ENCODE measurements around the gene SCARF2. TPM values are rescaled to one million over a fixed set of nuclear protein-coding genes. Genes with fewer than 3 reads are reported as not detected.
A peak's percentile ranks its signal among the peaks of the same experiment; 100 is the strongest.

Gene SCARF2
- total RNA-seq, 1 experiment from 2014 or later: 26.3 TPM

- TF ChIP-seq, protein P1, sequence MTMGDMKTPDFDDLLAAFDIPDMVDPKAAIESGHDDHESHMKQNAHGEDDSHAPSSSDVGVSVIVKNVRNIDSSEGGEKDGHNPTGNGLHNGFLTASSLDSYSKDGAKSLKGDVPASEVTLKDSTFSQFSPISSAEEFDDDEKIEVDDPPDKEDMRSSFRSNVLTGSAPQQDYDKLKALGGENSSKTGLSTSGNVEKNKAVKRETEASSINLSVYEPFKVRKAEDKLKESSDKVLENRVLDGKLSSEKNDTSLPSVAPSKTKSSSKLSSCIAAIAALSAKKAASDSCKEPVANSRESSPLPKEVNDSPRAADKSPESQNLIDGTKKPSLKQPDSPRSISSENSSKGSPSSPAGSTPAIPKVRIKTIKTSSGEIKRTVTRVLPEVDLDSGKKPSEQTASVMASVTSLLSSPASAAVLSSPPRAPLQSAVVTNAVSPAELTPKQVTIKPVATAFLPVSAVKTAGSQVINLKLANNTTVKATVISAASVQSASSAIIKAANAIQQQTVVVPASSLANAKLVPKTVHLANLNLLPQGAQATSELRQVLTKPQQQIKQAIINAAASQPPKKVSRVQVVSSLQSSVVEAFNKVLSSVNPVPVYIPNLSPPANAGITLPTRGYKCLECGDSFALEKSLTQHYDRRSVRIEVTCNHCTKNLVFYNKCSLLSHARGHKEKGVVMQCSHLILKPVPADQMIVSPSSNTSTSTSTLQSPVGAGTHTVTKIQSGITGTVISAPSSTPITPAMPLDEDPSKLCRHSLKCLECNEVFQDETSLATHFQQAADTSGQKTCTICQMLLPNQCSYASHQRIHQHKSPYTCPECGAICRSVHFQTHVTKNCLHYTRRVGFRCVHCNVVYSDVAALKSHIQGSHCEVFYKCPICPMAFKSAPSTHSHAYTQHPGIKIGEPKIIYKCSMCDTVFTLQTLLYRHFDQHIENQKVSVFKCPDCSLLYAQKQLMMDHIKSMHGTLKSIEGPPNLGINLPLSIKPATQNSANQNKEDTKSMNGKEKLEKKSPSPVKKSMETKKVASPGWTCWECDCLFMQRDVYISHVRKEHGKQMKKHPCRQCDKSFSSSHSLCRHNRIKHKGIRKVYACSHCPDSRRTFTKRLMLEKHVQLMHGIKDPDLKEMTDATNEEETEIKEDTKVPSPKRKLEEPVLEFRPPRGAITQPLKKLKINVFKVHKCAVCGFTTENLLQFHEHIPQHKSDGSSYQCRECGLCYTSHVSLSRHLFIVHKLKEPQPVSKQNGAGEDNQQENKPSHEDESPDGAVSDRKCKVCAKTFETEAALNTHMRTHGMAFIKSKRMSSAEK (CRISPR knock-in tag; IDR thresholded peaks at IDR 0.05; ENCODE audit: borderline replicate concordance): no peak
- TF ChIP-seq ZBTB21 (CRISPR knock-in tag; IDR thresholded peaks at IDR 0.05; ENCODE audit: borderline replicate concordance) (no peak), FOXJ3 (CRISPR knock-in tag; IDR thresholded peaks at IDR 0.05; ENCODE audit: borderline replicate concordance) (no peak)
Observed at GRCh38 chr22:20430720-20431510, 6.7 kb downstream of the SCARF2 start (continued).

DNA sequence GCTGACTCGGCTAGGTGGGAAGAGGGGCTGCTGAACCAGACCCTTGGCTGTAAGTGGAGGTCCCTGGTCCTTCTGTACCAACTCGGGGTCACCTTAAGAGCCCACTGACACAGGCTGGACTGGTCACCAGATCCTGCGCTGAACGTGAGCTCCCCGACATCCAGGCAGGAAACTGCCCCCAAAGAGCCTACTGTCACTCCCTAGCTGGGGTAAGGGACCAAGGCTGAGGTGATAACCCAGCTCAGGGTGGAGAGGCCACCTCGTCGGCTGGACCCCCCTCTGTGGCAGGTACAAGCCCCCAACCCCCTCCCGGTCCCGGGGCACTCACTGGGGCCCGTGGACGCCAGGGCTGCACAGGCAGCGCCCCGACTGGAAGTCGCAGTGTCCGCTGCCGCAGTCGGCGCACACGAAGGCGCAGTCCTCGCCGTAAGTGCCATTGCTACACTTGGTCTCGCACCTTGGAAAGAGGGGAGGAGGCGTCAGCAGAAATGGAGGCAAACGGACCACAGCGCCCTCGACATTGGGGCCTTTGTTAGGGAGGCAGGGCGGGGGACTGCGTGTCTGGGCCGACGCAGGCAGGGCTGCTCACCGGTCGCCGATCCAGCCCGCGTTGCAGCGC is 7.4 kb downstream of the SCARF2 start:
- H3K4me3 Mint-ChIP-seq: peak overlapping the region; percentile 58
- peaks cover 53% of the 10 kb centered on the region for H3K27me3 Mint-ChIP-seq (ENCODE audit: low read depth)
- H3K4me1 Mint-ChIP-seq: peaks cover 14% of the 10 kb centered on the region
- POLR2A ChIA-PET: no interaction called here
- H3K36me3 Mint-ChIP-seq: peaks cover 9% of the 10 kb centered on the region
- no peak for DNase-seq (ENCODE audit: low spot score)
- no peak for ATAC-seq
- no peaks in the 10 kb centered on the region for H3K9me3 Mint-ChIP-seq
- no peak overlapping the region for H3K27ac Mint-ChIP-seq
- CTCF ChIA-PET: interaction anchor here (0.9 to 1.6 kb wide), 5 partner anchors 9 to 134 kb away, joined by 3 to 15 read pairs (median 6); no protein-coding TSS in a partner anchor
- no peak for TF ChIP-seq ZNF671 (CRISPR knock-in tag; IDR thresholded peaks at IDR 0.05)
- TF ChIP-seq, protein P2, sequence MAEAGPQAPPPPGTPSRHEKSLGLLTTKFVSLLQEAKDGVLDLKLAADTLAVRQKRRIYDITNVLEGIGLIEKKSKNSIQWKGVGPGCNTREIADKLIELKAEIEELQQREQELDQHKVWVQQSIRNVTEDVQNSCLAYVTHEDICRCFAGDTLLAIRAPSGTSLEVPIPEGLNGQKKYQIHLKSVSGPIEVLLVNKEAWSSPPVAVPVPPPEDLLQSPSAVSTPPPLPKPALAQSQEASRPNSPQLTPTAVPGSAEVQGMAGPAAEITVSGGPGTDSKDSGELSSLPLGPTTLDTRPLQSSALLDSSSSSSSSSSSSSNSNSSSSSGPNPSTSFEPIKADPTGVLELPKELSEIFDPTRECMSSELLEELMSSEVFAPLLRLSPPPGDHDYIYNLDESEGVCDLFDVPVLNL (CRISPR knock-in tag; IDR thresholded peaks at IDR 0.05; ENCODE audit: borderline replicate concordance, low read depth): no peak
- TF ChIP-seq JAZF1 (CRISPR knock-in tag; IDR thresholded peaks at IDR 0.05): no peak
- TF ChIP-seq NFE2L1 (CRISPR knock-in tag; IDR thresholded peaks at IDR 0.05): no peak
- TF ChIP-seq ZNF396 (CRISPR knock-in tag; IDR thresholded peaks at IDR 0.05; ENCODE audit: borderline replicate concordance): no peak
- no peak for TF ChIP-seq JUN (CRISPR knock-in tag; IDR thresholded peaks at IDR 0.05)
- TF ChIP-seq, protein P3, sequence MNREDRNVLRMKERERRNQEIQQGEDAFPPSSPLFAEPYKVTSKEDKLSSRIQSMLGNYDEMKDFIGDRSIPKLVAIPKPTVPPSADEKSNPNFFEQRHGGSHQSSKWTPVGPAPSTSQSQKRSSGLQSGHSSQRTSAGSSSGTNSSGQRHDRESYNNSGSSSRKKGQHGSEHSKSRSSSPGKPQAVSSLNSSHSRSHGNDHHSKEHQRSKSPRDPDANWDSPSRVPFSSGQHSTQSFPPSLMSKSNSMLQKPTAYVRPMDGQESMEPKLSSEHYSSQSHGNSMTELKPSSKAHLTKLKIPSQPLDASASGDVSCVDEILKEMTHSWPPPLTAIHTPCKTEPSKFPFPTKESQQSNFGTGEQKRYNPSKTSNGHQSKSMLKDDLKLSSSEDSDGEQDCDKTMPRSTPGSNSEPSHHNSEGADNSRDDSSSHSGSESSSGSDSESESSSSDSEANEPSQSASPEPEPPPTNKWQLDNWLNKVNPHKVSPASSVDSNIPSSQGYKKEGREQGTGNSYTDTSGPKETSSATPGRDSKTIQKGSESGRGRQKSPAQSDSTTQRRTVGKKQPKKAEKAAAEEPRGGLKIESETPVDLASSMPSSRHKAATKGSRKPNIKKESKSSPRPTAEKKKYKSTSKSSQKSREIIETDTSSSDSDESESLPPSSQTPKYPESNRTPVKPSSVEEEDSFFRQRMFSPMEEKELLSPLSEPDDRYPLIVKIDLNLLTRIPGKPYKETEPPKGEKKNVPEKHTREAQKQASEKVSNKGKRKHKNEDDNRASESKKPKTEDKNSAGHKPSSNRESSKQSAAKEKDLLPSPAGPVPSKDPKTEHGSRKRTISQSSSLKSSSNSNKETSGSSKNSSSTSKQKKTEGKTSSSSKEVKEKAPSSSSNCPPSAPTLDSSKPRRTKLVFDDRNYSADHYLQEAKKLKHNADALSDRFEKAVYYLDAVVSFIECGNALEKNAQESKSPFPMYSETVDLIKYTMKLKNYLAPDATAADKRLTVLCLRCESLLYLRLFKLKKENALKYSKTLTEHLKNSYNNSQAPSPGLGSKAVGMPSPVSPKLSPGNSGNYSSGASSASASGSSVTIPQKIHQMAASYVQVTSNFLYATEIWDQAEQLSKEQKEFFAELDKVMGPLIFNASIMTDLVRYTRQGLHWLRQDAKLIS (CRISPR knock-in tag; IDR thresholded peaks at IDR 0.05; ENCODE audit: borderline replicate concordance): no peak
- TF ChIP-seq CBFB (CRISPR knock-in tag; IDR thresholded peaks at IDR 0.05; ENCODE audit: low read depth): no peak
- TF ChIP-seq ATF3 (CRISPR knock-in tag; conservative IDR thresholded peaks at IDR 0.05): no peak
- TF ChIP-seq ZNF281 (CRISPR knock-in tag; IDR thresholded peaks at IDR 0.05): 0 out of 2 replicates have a peak, but pooled peaks have one; percentile 47
- TF ChIP-seq AR (CRISPR knock-in tag; IDR thresholded peaks at IDR 0.05): no peak
- TF ChIP-seq E2F1 (CRISPR knock-in tag; IDR thresholded peaks at IDR 0.05): no peak
- no peak for TF ChIP-seq TEAD1 (CRISPR knock-in tag; IDR thresholded peaks at IDR 0.05)

Measured in WTC11 (cell line).